HG03039 (cell line): ENCODE measurements around the gene ZACN.

Source experiments
- ATAC-seq: cut with Tn5 transposase; IDR thresholded peaks from one replicate; pipeline ENCODE4 v1.9.1; 2021; ENCODE audit warnings: mild to moderate bottlenecking, moderate library complexity; ENCODE audit not compliant: unreplicated experiment

ZACN gene

GRCh38 chr17:76125922-76126321 is 46.9 kb downstream of the ZACN start:
- no peak for ATAC-seq

- ATAC-seq, result no peak
Measured at GRCh38 chr17:76130473-76130872, 51.5 kb downstream of the ZACN start.

- no peak for ATAC-seq
Measured at GRCh38 chr17:76131051-76131691, 52.2 kb downstream of the ZACN start.

- ATAC-seq, result no peak
Measured at GRCh38 chr17:76131692-76132573, 53.0 kb downstream of the ZACN start.
